NB4 (cell line): ENCODE results near the gene HNF1A.

Experiments used
- POLR2A ChIP-seq: IDR thresholded peaks from 2 replicates; pipeline ENCODE4 v1.6.1; 2011; ENCODE audit warnings: mild to moderate bottlenecking; ENCODE audit not compliant: insufficient read length; ENCODE audit errors: extremely low read depth
- TF ChIP-seq, protein P1 (sequence below): IDR thresholded peaks from one replicate; pipeline ENCODE4 v1.5.1; 2012; ENCODE audit warnings: low read depth, low read length

DNA sequence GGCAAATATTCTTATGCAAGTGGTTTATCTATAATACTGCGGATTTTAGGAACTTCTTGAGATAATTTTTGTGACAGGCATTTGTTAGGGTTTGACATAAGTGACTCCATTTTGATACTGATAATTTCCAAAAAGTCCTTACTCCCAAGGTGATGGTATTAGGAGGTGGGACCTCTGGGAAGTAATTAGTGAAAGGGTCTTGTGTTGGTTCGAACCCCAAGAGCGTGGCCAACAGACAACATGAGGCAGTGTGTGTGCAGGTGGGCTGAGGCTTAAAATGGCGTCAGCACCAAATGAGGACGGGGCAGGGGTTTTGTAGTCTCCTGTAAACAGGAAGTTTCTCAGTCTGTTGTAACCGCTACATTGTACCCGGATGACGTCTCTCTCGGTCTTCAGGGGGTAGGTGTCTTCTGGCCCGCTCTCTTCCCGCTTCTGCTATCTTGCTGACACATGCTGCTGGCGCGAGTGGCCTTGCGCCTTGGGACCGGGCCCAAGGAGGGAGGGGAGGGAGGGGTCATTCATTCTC lies 39.7 kb downstream of the HNF1A start:
- TF ChIP-seq POLR2A = no peak
- TF ChIP-seq, protein P1, sequence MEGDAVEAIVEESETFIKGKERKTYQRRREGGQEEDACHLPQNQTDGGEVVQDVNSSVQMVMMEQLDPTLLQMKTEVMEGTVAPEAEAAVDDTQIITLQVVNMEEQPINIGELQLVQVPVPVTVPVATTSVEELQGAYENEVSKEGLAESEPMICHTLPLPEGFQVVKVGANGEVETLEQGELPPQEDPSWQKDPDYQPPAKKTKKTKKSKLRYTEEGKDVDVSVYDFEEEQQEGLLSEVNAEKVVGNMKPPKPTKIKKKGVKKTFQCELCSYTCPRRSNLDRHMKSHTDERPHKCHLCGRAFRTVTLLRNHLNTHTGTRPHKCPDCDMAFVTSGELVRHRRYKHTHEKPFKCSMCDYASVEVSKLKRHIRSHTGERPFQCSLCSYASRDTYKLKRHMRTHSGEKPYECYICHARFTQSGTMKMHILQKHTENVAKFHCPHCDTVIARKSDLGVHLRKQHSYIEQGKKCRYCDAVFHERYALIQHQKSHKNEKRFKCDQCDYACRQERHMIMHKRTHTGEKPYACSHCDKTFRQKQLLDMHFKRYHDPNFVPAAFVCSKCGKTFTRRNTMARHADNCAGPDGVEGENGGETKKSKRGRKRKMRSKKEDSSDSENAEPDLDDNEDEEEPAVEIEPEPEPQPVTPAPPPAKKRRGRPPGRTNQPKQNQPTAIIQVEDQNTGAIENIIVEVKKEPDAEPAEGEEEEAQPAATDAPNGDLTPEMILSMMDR = no peak
